Stimulated activated CD4-positive, alpha-beta T cell treated with anti-CD3 and anti-CD28 coated beads, Interleukin-1b, Interleukin-23, amount 100 ng/mL, for 4 hours (primary cell): Measurements from ENCODE around the gene ICAM4.
"Not testable (repeated sequence)": the region's sequence is repeated elsewhere in the genome, so short reads cannot be mapped to it uniquely, and the experiment has no call there.

Source experiments
- DNase-seq, 2 donors: peaks; one replicate each; pipeline ENCODE4 v3.0.0-alpha.2; 2020; ENCODE audit warnings: low read depth in 2 of 2

Gene ICAM4

GRCh38 chr19:10268071-10268470 lies 18.7 kb upstream of the ICAM4 start:
- no peak for DNase-seq

- peak; percentile 85 to 87 for DNase-seq
These were observed 17.2 kb upstream of the ICAM4 start for GRCh38 chr19:10269333-10270179.

- DNase-seq, result peak; percentile 45 to 50
These were observed 16.6 kb upstream of the ICAM4 start for GRCh38 chr19:10270180-10270615.

GRCh38 chr19:10270616-10271394 lies 15.9 kb upstream of the ICAM4 start, which contains the start of gene ICAM1:
TSS of gene ICAM1 (plus strand) at chr19:10271120. CDS start at chr19:10271160, 40 bp downstream.
- DNase-seq, result peak; percentile 56 to 64

GRCh38 chr19:10271543-10272086 lies 15.1 kb upstream of the ICAM4 start:
- DNase-seq, result peak in 1 of 2 donors; percentile 22

GRCh38 chr19:10274589-10274988 lies 12.2 kb upstream of the ICAM4 start:
- no peak for DNase-seq

- DNase-seq, result no peak
These were observed 8.8 kb upstream of the ICAM4 start for GRCh38 chr19:10277795-10278589.

- no peak for DNase-seq
These were observed 7.8 kb upstream of the ICAM4 start for GRCh38 chr19:10278935-10279334.

GRCh38 chr19:10279737-10280442 lies 6.9 kb upstream of the ICAM4 start:
- DNase-seq, result no peak

- DNase-seq, result not testable (repeated sequence)
These were observed 4.7 kb upstream of the ICAM4 start for GRCh38 chr19:10282043-10282442.

GRCh38 chr19:10283301-10284064 lies 3.3 kb upstream of the ICAM4 start:
- no peak for DNase-seq

GRCh38 chr19:10284065-10284959 lies 2.4 kb upstream of the ICAM4 start:
- no peak for DNase-seq

- no peak for DNase-seq
These were observed 1.8 kb upstream of the ICAM4 start for GRCh38 chr19:10284960-10285278.

GRCh38 chr19:10285393-10285792 lies 1.4 kb upstream of the ICAM4 start:
- DNase-seq, result no peak

GRCh38 chr19:10288662-10289166 lies 2.0 kb downstream of the ICAM4 start:
- DNase-seq, result peak in 1 of 2 donors; percentile 43

GRCh38 chr19:10289167-10289835 lies 2.5 kb downstream of the ICAM4 start:
- peak in 1 of 2 donors; percentile 63 for DNase-seq

GRCh38 chr19:10289836-10290356 lies 3.1 kb downstream of the ICAM4 start, which contains the start of gene ICAM5:
TSS of gene ICAM5 (plus strand) at chr19:10289952. CDS start at chr19:10290044, 92 bp downstream.
- peak; percentile 47 to 70 for DNase-seq

- no peak for DNase-seq
These were observed 3.7 kb downstream of the ICAM4 start for GRCh38 chr19:10290357-10290875.
